Activated B cell treated with CpG ODN at 0.5 μM for 24 hours (primary cell): Measurements from ENCODE around the gene ZDHHC11. TPM values are rescaled to one million over a fixed set of nuclear protein-coding genes. Genes with fewer than 3 reads are reported as not detected.
"Not testable (repeated sequence)": the region's sequence is repeated elsewhere in the genome, so short reads cannot be mapped to it uniquely, and the experiment has no call there.

ENCODE experiments used
- ATAC-seq: fragments of 200-7000 bp; cut with Tn5 transposase; one replicate; pipeline ENCODE4 v1.10.0; 2021; ENCODE audit warnings: low read depth, mild to moderate bottlenecking, moderate library complexity
- CTCF ChIA-PET: fragments of 350-600 bp; sonication (Branson Sonifier 250); formaldehyde crosslinking; loops from one replicate; lab custom pipeline; 2021; ENCODE audit warnings: antibody characterized with exemption; lab: Charles Lee
- POLR2A ChIA-PET: fragments of 350-600 bp; sonication (Branson Sonifier 250); formaldehyde crosslinking; loops from one replicate; lab custom pipeline; 2021; ENCODE audit warnings: antibody characterized with exemption; lab: Charles Lee
- DNase-seq: peaks from one replicate; pipeline ENCODE4 v3.0.0; 2022
- H3K27ac Mint-ChIP-seq: one replicate; pipeline ENCODE4 v1.8.0; 2020; ENCODE audit warnings: mixed read lengths
- H3K27me3 Mint-ChIP-seq: one replicate; pipeline ENCODE4 v1.8.0; 2021; ENCODE audit warnings: mixed read lengths
- H3K36me3 Mint-ChIP-seq: one replicate; pipeline ENCODE4 v1.8.0; 2021; ENCODE audit warnings: low read depth, mixed read lengths
- H3K4me1 Mint-ChIP-seq: one replicate; pipeline ENCODE4 v1.8.0; 2021; ENCODE audit warnings: mixed read lengths
- H3K4me3 Mint-ChIP-seq: one replicate; pipeline ENCODE4 v1.8.0; 2020; ENCODE audit warnings: mild to moderate bottlenecking, mixed read lengths
- H3K9me3 Mint-ChIP-seq: one replicate; pipeline ENCODE4 v1.8.0; 2020; ENCODE audit warnings: mixed read lengths
- intact Hi-C: fragments of 100-400 bp; cut with micrococcal nuclease; formaldehyde crosslinking; loops from one replicate; pipeline ENCODE4 v1.15.1; 2024
- total RNA-seq: library from RNA; stranded (reverse); gene quantifications from 2 replicates; pipeline ENCODE4 v1.2.3, GENCODE V29; 2022
- TF ChIP-seq, protein P1 (sequence below): fragments of 200-600 bp; IDR thresholded peaks from one replicate; pipeline ENCODE4 v1.8.0; 2022; ENCODE audit warnings: antibody characterized with exemption, mild to moderate bottlenecking

Gene ZDHHC11
- total RNA-seq, 1 donor from 2014 or later = 1.6 TPM

DNA sequence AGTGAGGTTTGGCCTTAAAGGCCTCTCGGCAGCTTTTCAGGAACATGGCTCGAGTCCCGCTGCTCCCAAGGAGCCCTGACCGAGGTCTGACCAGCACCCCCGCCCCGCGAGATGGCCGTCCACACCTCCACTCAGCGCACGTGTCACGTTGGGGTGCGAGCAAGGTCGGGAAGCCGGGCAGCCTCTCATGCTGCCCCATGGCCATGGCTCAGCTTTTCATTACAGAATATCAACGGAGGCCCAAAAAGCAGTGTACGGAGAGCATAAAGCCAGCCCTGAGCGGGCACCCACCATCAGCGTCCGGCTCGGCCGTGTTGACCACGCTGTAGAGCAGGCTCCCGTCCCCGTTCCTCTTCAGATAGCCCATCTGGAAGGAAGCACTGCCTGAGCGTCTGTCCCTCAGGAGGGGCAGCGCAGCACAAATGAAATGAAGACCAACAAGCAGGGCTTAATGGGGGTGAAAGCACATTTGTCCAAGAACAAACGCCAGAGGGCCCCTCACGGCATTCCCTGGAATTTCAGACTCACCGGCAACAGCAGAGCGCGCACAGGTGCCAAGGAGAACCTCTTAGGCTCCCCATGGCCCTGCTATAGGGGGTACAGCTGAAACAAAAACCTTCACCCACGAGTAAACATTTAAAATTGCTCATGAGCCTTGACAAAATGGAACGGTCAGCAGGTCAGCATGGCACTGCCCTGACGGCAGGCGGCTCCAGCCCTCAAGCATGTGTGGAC, 30.2 kb upstream of the ZDHHC11 start:
- intact Hi-C loops = no loop called here
- Mint-ChIP-seq H3K4me3 (no peak overlapping the region), H3K27me3 (no peaks in the 10 kb centered on the region), H3K27ac (no peak overlapping the region), H3K9me3 (no peaks in the 10 kb centered on the region), H3K4me1 (peaks cover 2% of the 10 kb centered on the region), H3K36me3 (peaks cover 77% of the 10 kb centered on the region)
- ATAC-seq (no peak), DNase-seq (no peak)
- ChIA-PET CTCF (no interaction called here), POLR2A (no interaction called here)
- TF ChIP-seq, protein P1, sequence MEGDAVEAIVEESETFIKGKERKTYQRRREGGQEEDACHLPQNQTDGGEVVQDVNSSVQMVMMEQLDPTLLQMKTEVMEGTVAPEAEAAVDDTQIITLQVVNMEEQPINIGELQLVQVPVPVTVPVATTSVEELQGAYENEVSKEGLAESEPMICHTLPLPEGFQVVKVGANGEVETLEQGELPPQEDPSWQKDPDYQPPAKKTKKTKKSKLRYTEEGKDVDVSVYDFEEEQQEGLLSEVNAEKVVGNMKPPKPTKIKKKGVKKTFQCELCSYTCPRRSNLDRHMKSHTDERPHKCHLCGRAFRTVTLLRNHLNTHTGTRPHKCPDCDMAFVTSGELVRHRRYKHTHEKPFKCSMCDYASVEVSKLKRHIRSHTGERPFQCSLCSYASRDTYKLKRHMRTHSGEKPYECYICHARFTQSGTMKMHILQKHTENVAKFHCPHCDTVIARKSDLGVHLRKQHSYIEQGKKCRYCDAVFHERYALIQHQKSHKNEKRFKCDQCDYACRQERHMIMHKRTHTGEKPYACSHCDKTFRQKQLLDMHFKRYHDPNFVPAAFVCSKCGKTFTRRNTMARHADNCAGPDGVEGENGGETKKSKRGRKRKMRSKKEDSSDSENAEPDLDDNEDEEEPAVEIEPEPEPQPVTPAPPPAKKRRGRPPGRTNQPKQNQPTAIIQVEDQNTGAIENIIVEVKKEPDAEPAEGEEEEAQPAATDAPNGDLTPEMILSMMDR = no peak

DNA sequence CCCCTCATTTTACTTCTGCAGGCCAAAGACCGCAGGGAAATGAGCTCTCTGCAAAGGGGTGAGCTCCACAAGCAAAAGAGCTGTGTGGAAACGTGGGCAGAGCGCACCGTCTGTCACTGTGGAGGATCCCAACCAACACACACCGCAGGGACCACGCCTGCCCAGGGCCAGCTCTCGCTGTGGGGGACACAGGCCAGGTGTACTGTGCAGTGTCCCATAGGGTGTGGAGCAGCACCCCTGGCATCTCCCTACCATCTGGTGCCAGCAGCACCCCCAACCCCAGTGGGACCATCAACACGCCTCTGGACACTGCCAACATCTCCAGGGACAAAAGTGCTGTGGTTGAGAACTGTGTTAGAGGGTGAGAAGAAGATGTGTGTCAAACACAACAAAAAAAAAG, 27.9 kb upstream of the ZDHHC11 start:
- H3K27me3 Mint-ChIP-seq, CTCF ChIA-PET: not testable (repeated sequence)

DNA sequence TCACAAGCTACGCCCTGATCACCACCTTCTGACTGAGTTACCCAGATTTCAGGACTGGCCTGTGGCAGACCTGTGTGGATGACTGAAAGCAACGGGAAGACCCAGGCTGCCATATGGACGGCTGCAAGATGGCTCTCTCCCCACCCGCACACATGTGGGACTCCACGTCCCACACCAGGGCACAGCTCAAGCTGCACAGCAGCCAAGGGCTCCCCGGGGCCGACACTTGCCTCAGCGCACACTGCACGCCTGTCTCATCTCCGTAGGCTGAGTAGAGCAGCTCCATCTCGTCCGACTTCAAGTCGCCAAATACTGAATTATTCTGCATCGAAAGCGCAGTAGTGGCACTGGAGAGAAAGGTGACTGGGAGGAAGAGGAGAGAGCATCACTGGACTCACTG, 27.3 kb upstream of the ZDHHC11 start:
- no peak for DNase-seq
- POLR2A ChIA-PET = interaction anchor here (0.7 kb wide), 1 partner anchor 14 kb away, joined by 3 read pairs; the partner anchor contains the start of genes BRD9 and TRIP13
- no peaks in the 10 kb centered on the region for H3K27me3 Mint-ChIP-seq
- no peak overlapping the region for H3K4me3 Mint-ChIP-seq
- H3K27ac Mint-ChIP-seq = no peak overlapping the region
- H3K9me3 Mint-ChIP-seq = no peaks in the 10 kb centered on the region
- peaks cover 6% of the 10 kb centered on the region for H3K4me1 Mint-ChIP-seq
- intact Hi-C loops = no loop called here
- TF ChIP-seq, protein P1 = no peak
- CTCF ChIA-PET = no interaction called here
- peaks cover 78% of the 10 kb centered on the region for H3K36me3 Mint-ChIP-seq
- no peak for ATAC-seq

More for the DNA sequence above, 27.9 kb upstream of the ZDHHC11 start:
- intact Hi-C loops, H3K4me1 Mint-ChIP-seq, ATAC-seq, H3K4me3 Mint-ChIP-seq, H3K9me3 Mint-ChIP-seq, H3K27ac Mint-ChIP-seq, DNase-seq: not testable (repeated sequence)
- peaks cover 78% of the 10 kb centered on the region for H3K36me3 Mint-ChIP-seq
- POLR2A ChIA-PET = interaction anchor here (0.7 kb wide), 1 partner anchor 14 kb away, joined by 3 read pairs; the partner anchor contains the start of genes BRD9 and TRIP13

DNA sequence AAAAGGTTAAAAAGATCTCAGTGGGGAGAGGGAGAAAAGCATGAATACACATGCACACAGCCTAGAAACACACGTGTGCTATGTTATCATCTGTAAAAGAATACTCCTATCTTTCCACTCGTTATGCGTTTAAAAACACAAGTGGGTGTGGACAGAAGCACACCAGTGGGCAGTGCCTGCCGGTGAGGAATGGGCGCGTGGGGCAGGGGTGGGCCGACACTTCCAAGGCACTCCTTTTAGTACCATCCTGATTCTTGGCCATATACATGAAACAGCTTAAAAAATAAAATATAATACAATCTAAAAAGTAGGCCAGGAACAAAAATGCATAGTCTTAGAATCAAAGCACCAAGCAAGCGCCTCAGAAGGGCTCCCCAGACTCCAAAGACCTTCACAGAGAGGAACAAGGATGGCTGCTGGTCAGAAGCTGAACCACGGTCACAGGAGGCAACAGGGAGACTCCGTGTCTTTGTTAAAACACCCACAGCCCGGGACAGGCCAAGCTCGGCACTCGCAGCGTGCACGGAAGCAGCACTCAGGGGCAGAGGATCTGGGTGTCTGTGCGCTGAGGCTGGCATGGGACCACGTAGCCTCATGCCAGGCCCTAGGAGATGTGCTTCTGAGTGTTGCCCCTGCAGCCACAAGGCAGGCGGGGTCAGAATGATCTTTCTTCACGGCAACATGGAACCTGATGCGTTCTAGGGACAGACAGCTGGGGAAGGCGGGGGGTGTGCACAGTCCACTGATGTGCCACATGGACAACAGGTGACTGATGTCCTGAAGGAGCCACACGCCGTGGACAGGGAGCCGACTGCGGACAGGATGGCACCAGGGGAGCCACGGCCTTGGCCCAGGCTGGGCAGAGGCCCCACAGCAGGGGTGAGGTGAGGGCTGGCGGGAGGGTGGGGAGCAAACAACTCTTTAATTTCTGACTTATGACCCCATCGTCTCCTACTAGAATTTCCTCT, 25.9 kb upstream of the ZDHHC11 start:
- Mint-ChIP-seq H3K27me3 (no peaks in the 10 kb centered on the region), H3K36me3 (peaks cover 77% of the 10 kb centered on the region), H3K27ac (no peak overlapping the region), H3K9me3 (no peaks in the 10 kb centered on the region), H3K4me3 (no peak overlapping the region), H3K4me1 (peaks cover 5% of the 10 kb centered on the region)
- intact Hi-C loops = no loop called here
- DNase-seq (no peak), ATAC-seq (no peak)
- ChIA-PET CTCF (no interaction called here), POLR2A (no interaction called here)
- TF ChIP-seq, protein P1 = no peak

DNA sequence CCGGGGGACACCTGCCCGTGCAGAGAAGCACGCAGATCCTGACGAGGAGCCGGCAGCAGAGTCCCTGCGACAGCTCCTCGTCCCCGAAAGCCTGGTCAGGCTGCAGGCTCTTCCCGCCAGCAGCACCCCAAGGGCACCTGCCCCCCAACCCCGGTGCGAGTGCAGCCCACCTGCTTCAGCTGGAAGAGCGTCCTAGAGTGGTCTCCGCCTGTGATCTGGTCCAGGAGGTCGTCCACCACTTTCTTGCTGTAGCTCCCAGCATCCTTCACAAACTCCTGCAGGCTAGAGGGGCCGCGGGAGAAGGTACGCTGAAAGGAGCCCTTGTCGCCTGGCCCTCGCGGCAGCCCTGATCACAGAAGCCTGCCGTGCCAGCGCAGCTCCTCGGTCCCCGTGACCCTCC, 25.1 kb upstream of the ZDHHC11 start:
- ATAC-seq (no peak), DNase-seq (no peak)
- ChIA-PET POLR2A (no interaction called here), CTCF (no interaction called here)
- TF ChIP-seq, protein P1 = no peak
- intact Hi-C loops = no loop called here
- no peak overlapping the region for H3K27ac Mint-ChIP-seq
- H3K9me3 Mint-ChIP-seq = no peaks in the 10 kb centered on the region
- no peaks in the 10 kb centered on the region for H3K27me3 Mint-ChIP-seq
- H3K36me3 Mint-ChIP-seq = peaks cover 77% of the 10 kb centered on the region
- peaks cover 5% of the 10 kb centered on the region for H3K4me1 Mint-ChIP-seq
- H3K4me3 Mint-ChIP-seq = no peak overlapping the region
